ENCODE results near the gene SCAMP4. TPM values are rescaled to one million over a fixed set of nuclear protein-coding genes. Genes with fewer than 3 reads are reported as not detected.
A peak's percentile ranks its signal among the peaks of the same experiment; 100 is the strongest.

Gene SCAMP4
- total and polyA plus RNA-seq, 2 of the 13 experiments (the other 11 are each of a cell fraction or from before 2014, with no cell fraction given) = 10.7 to 13.7 TPM

GRCh38 chr19:1907563-1908363, 2.6 kb downstream of the SCAMP4 start (continued):
- TF ChIP-seq MXI1 (IDR thresholded peaks at IDR 0.05; ENCODE audit: borderline replicate concordance, low read depth, low read length) (peak; percentile 22; the same call in 1 of the 3 replicates), GFI1 (CRISPR knock-in tag; IDR thresholded peaks at IDR 0.05; ENCODE audit: borderline replicate concordance) (no peak), ZNF101 (CRISPR knock-in tag; IDR thresholded peaks at IDR 0.05; ENCODE audit: borderline replicate concordance, low read depth) (0 out of 2 replicates have a peak, but pooled peaks have one; percentile 54), SATB2 (CRISPR knock-in tag; IDR thresholded peaks at IDR 0.05) (no peak), ZNF383 (CRISPR knock-in tag; IDR thresholded peaks at IDR 0.05; ENCODE audit: borderline replicate concordance) (no peak), TBL1XR1 (IDR thresholded peaks at IDR 0.05; ENCODE audit: borderline replicate concordance, low read length, partially characterized antibody) (no peak), ATF7-NPFF (CRISPR knock-in tag; IDR thresholded peaks at IDR 0.05; ENCODE audit: low read depth) (no peak), ZNF3 (CRISPR knock-in tag; IDR thresholded peaks at IDR 0.05) (no peak; the same call in 1 of the 2 replicates), ZNF292 (CRISPR knock-in tag; IDR thresholded peaks at IDR 0.05; ENCODE audit: borderline replicate concordance, low read depth) (no peak), HES4 (CRISPR knock-in tag; IDR thresholded peaks at IDR 0.05; ENCODE audit: borderline replicate concordance) (no peak), CREBL2 (CRISPR knock-in tag; IDR thresholded peaks at IDR 0.05; ENCODE audit: borderline replicate concordance) (no peak), GZF1 (CRISPR knock-in tag; IDR thresholded peaks at IDR 0.05) (no peak), ZNF484 (CRISPR knock-in tag; IDR thresholded peaks at IDR 0.05; ENCODE audit: borderline replicate concordance, low read depth) (no peak), ZNF776 (CRISPR knock-in tag; IDR thresholded peaks at IDR 0.05) (0 out of 2 replicates have a peak, but pooled peaks have one; percentile 52), ZKSCAN1 (IDR thresholded peaks at IDR 0.05; ENCODE audit: low read length) (no peak), SMAD3 (CRISPR knock-in tag; IDR thresholded peaks at IDR 0.05) (no peak), ZNF224 (CRISPR knock-in tag; IDR thresholded peaks at IDR 0.05) (0 out of 2 replicates have a peak, but pooled peaks have one; percentile 61), PAWR (CRISPR knock-in tag; IDR thresholded peaks at IDR 0.05; ENCODE audit: borderline replicate concordance) (0 out of 2 replicates have a peak, but pooled peaks have one; percentile 69), ZNF775 (CRISPR knock-in tag; IDR thresholded peaks at IDR 0.05; ENCODE audit: borderline replicate concordance) (no peak), ZNF263 (CRISPR knock-in tag; IDR thresholded peaks at IDR 0.05) (0 out of 2 replicates have a peak, but pooled peaks have one; percentile 17), JARID2 (CRISPR knock-in tag; IDR thresholded peaks at IDR 0.05; ENCODE audit: insufficient replicate concordance) (no peak), SMC3 (IDR thresholded peaks at IDR 0.05; ENCODE audit: low read length) (no peak), MED8 (CRISPR knock-in tag; IDR thresholded peaks at IDR 0.05; ENCODE audit: insufficient replicate concordance) (no peak), FOXM1 (CRISPR knock-in tag; IDR thresholded peaks at IDR 0.05) (no peak), ZKSCAN8 (CRISPR knock-in tag; IDR thresholded peaks at IDR 0.05; ENCODE audit: borderline replicate concordance) (no peak), MNT (IDR thresholded peaks at IDR 0.05) (no peak), YEATS2 (CRISPR knock-in tag; IDR thresholded peaks at IDR 0.05; ENCODE audit: borderline replicate concordance) (no peak)
- TF ChIP-seq, protein P1, sequence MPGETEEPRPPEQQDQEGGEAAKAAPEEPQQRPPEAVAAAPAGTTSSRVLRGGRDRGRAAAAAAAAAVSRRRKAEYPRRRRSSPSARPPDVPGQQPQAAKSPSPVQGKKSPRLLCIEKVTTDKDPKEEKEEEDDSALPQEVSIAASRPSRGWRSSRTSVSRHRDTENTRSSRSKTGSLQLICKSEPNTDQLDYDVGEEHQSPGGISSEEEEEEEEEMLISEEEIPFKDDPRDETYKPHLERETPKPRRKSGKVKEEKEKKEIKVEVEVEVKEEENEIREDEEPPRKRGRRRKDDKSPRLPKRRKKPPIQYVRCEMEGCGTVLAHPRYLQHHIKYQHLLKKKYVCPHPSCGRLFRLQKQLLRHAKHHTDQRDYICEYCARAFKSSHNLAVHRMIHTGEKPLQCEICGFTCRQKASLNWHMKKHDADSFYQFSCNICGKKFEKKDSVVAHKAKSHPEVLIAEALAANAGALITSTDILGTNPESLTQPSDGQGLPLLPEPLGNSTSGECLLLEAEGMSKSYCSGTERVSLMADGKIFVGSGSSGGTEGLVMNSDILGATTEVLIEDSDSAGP (CRISPR knock-in tag; IDR thresholded peaks at IDR 0.05; ENCODE audit: borderline replicate concordance) = peak; percentile 22; the same call in 1 of the 2 replicates

Data from HepG2 (cell line).